SU-DHL-6 (cell line): ENCODE measurements around the gene AP1B1.

Source experiments
- H2AFZ ChIP-seq: fragments of 200-600 bp; sonication (generic); 2 replicates; pipeline ENCODE4 v1.6.1; 2014; ENCODE audit warnings: low read depth, mild to moderate bottlenecking, moderate library complexity, mixed read lengths, antibody characterized with exemption, low read length; ENCODE audit not compliant: severe bottlenecking
- H3F3A ChIP-seq: fragments of 200-600 bp; shearing (Covaris generic); 2 replicates; pipeline ENCODE4 v1.6.0; 2016; ENCODE audit warnings: antibody characterized with exemption, mild to moderate bottlenecking; ENCODE audit not compliant: insufficient read depth
- H3K27ac ChIP-seq: fragments of 200-600 bp; sonication (generic); 2 replicates; pipeline ENCODE4 v1.5.1; 2016; ENCODE audit warnings: low read depth, mild to moderate bottlenecking, low read length, moderate library complexity, mixed read lengths
- H3K27me3 ChIP-seq: fragments of 200-600 bp; sonication (generic), shearing (Covaris generic); 2 replicates; pipeline ENCODE4 v1.6.0; 2014; ENCODE audit warnings: mild to moderate bottlenecking, low read length
- H3K36me3 ChIP-seq: fragments of 200-600 bp; sonication (generic); 2 replicates; pipeline ENCODE4 v1.6.1; 2014; ENCODE audit warnings: mild to moderate bottlenecking, low read length, mixed read lengths
- H3K4me2 ChIP-seq: fragments of 300-600, 200-600 bp; shearing (Covaris generic), sonication (generic); 2 replicates; pipeline ENCODE4 v1.6.0; 2014; ENCODE audit warnings: low read length, low read depth, mild to moderate bottlenecking; ENCODE audit not compliant: poor library complexity, severe bottlenecking
- H3K4me3 ChIP-seq: fragments of 200-600 bp; sonication (generic); 2 replicates; pipeline ENCODE4 v1.5.1; 2014; ENCODE audit warnings: antibody characterized with exemption, low read length, mild to moderate bottlenecking, mixed read lengths; ENCODE audit not compliant: insufficient read depth, poor library complexity, severe bottlenecking
- H3K79me2 ChIP-seq: fragments of 200-600 bp; sonication (generic); 2 replicates; pipeline ENCODE4 v1.6.1; 2014; ENCODE audit warnings: mild to moderate bottlenecking, low read length, moderate library complexity; ENCODE audit not compliant: insufficient read depth
- H3K9ac ChIP-seq: fragments of 200-600 bp; sonication (generic); 2 replicates; pipeline ENCODE4 v1.7.0; 2014; ENCODE audit warnings: mild to moderate bottlenecking, low read length
- H3K9me2 ChIP-seq: fragments of 200-600 bp; sonication (generic); replicated peaks from 2 replicates; pipeline ENCODE4 v1.6.1; 2014; ENCODE audit warnings: low read length; ENCODE audit not compliant: insufficient read depth
- H3K9me3 ChIP-seq: fragments of 200-600 bp; sonication (generic); 2 replicates; pipeline ENCODE4 v1.6.1; 2014; ENCODE audit warnings: low read length, mixed read lengths; ENCODE audit not compliant: insufficient read depth
- H4K20me1 ChIP-seq: fragments of 200-600 bp; sonication (generic); 2 replicates; pipeline ENCODE4 v1.6.1; 2014; ENCODE audit warnings: low read depth, mild to moderate bottlenecking, antibody characterized with exemption, low read length, moderate library complexity, mixed read lengths
- EZH2phosphoT487 ChIP-seq: fragments of 200-600 bp; sonication (generic), shearing (Covaris generic); conservative IDR thresholded peaks from 2 replicates; pipeline ENCODE4 v1.6.1; 2018; ENCODE audit warnings: mild to moderate bottlenecking, antibody characterized with exemption, low read length, moderate library complexity, mixed read lengths
- TF ChIP-seq, protein P1 (sequence below): fragments of 200-600 bp; sonication (generic); IDR thresholded peaks from one replicate; pipeline ENCODE4 v1.5.1; 2017; ENCODE audit warnings: antibody characterized with exemption, mild to moderate bottlenecking, low read length, moderate library complexity; ENCODE audit not compliant: insufficient read depth, poor library complexity, severe bottlenecking

Gene AP1B1

DNA sequence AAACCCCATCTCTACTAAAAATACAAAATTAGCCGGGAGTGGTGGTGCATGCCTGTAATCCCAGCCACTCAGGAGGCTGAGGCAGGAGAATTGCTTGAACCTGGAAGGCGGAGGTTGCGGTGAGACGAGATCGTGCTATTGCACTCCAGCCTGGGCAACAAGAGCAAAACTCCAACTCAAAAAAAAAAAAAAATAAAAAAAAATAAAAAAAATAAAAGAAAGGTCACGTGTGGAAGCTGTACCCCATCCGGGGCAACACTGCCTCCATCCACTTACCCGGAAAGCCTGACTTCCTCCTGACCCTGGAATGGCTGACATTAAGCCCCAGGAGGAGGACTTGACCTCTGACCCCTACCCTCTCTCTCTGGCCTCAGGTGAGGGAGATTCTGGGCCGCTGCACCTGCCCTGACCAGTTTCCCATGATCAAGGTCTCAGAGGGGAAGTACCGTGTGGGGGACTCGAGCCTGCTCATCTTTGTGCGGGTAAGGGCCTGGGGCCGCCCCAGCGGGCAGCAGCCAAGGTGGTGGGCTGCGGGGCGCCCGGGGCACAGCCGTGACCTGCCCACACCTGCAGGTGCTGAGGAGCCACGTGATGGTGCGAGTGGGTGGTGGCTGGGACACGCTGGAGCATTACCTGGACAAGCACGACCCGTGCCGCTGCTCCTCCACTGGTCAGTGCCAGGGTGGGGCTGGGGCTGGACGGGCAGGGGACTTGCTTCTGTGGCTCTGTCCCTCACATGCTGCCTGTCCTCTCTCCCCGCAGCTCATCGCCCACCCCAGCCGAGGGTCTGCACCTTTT, 78.1 kb downstream of the AP1B1 start:
- H3F3A ChIP-seq: no peaks in the 10 kb centered on the region
- H3K4me3 ChIP-seq: no peak overlapping the region
- no peaks in the 10 kb centered on the region for H3K36me3 ChIP-seq
- H4K20me1 ChIP-seq: no peaks in the 10 kb centered on the region
- H3K4me2 ChIP-seq: no peak overlapping the region
- H3K9me3 ChIP-seq: no peaks in the 10 kb centered on the region
- no peak overlapping the region for H2AFZ ChIP-seq
- no peaks in the 10 kb centered on the region for H3K79me2 ChIP-seq
- H3K27me3 ChIP-seq: no peaks in the 10 kb centered on the region
- no peaks in the 10 kb centered on the region for H3K9me2 ChIP-seq
- H3K9ac ChIP-seq: no peak overlapping the region
- no peak overlapping the region for H3K27ac ChIP-seq
- TF ChIP-seq, protein P1, sequence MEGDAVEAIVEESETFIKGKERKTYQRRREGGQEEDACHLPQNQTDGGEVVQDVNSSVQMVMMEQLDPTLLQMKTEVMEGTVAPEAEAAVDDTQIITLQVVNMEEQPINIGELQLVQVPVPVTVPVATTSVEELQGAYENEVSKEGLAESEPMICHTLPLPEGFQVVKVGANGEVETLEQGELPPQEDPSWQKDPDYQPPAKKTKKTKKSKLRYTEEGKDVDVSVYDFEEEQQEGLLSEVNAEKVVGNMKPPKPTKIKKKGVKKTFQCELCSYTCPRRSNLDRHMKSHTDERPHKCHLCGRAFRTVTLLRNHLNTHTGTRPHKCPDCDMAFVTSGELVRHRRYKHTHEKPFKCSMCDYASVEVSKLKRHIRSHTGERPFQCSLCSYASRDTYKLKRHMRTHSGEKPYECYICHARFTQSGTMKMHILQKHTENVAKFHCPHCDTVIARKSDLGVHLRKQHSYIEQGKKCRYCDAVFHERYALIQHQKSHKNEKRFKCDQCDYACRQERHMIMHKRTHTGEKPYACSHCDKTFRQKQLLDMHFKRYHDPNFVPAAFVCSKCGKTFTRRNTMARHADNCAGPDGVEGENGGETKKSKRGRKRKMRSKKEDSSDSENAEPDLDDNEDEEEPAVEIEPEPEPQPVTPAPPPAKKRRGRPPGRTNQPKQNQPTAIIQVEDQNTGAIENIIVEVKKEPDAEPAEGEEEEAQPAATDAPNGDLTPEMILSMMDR: no peak

DNA sequence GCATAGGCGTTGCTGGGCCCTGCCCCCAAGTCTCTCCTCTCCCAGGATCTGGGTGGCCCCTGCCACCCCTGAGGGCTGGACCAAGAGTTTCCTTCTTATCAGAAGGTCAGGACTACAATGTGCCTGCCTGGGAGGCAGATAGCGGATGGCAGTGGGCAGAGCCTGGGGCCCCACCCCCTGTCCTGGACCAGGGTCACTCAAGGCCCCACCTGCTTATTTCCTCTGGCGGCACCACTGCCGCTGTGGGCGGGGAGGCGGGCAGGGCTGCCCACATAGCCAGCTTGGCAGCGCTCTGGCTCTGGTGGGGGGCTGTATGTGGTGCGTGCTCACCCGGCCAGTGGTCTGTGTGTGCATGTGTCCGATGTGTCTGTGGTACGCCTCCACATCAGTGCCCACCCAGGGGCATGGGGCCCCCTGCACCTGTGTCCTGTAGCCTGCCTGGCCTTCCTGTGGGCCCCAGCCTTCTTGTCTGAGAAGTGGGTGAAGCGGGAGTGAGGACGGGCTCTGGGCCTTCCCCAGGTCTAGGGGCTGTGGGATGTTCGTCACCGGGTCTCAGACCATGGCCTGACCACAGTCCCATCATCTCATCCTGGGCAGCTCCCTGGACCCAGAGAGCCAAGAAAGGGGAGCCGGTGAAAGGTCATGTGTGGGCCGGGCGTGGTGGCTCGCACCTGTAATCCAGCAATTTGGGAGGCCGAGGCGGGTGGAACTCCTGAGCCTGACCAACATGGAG, 78.9 kb downstream of the AP1B1 start:
- Histone ChIP-seq H3K9ac (no peak overlapping the region), H3K4me2 (no peak overlapping the region), H3K27ac (no peak overlapping the region), H3K4me3 (no peak overlapping the region), H3K9me3 (no peaks in the 10 kb centered on the region), H3K79me2 (no peaks in the 10 kb centered on the region), H4K20me1 (no peaks in the 10 kb centered on the region), H3K27me3 (no peaks in the 10 kb centered on the region), H3K9me2 (no peaks in the 10 kb centered on the region), H3F3A (no peaks in the 10 kb centered on the region), H3K36me3 (no peaks in the 10 kb centered on the region), H2AFZ (no peak overlapping the region)
- TF ChIP-seq, protein P1: no peak
- no peak for TF ChIP-seq EZH2phosphoT487

DNA sequence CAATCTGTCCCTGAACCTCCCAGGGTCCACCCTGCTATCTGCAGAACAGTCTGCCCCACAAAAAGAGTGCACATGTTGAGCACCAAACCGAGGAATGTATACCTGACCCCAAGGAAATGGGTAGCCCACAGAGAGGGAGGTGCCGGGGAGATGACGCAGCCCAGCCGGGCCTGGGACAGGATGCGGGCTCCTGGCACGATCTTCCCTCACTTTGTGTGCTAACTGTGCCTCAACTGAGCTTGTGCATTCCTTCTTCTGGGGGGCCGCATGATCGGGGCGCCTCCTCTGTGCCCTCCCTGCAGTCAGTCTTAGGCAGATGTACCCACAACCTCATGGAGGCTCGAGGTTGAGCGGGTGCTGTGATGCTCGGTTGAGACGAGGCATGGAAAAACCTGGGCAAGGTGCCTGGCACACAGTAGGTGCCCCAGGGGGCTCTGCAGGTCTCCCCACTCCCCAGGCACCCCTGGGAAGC, 79.5 kb downstream of the AP1B1 start:
- H3K27me3 ChIP-seq: no peaks in the 10 kb centered on the region
- H3K4me3 ChIP-seq: no peak overlapping the region
- H2AFZ ChIP-seq: no peak overlapping the region
- no peak overlapping the region for H3K9ac ChIP-seq
- no peak overlapping the region for H3K27ac ChIP-seq
- no peaks in the 10 kb centered on the region for H3K79me2 ChIP-seq
- H3K9me2 ChIP-seq: no peaks in the 10 kb centered on the region
- H3K9me3 ChIP-seq: no peaks in the 10 kb centered on the region
- H3K4me2 ChIP-seq: no peak overlapping the region
- no peaks in the 10 kb centered on the region for H4K20me1 ChIP-seq
- TF ChIP-seq EZH2phosphoT487: no peak
- TF ChIP-seq, protein P1: no peak
- H3K36me3 ChIP-seq: no peaks in the 10 kb centered on the region
- H3F3A ChIP-seq: no peaks in the 10 kb centered on the region
